Thoracic aorta (tissue), 2 donors: ENCODE data around the gene KRTAP10-4. TPM values are rescaled to one million over a fixed set of nuclear protein-coding genes. Genes with fewer than 3 reads are reported as not detected.
"Not testable (repeated sequence)": the region's sequence is repeated elsewhere in the genome, so short reads cannot be mapped to it uniquely, and the experiment has no call there.

ENCODE experiments used
- ATAC-seq: fragments of 150-250 bp; one replicate; pipeline ENCODE4 v1.8.0; 2017; ENCODE audit warnings: low read depth; ENCODE audit not compliant: insufficient number of reproducible peaks, low FRiP score
- DNase-seq: peaks from one replicate; pipeline ENCODE4 v3.0.0-alpha.2; 2020; ENCODE audit warnings: low spot score
- H3K27ac ChIP-seq, 2 donors: fragments of 200-600 bp; sonication (generic); 1 replicate in 1 of 2; 2 replicates in 1 of 2; pipeline ENCODE4 v1.5.1; 2016; ENCODE audit warnings: mild to moderate bottlenecking in 2 of 2, moderate library complexity in 2 of 2
- H3K27me3 ChIP-seq: fragments of 200-600 bp; sonication (generic); replicated peaks from 2 replicates; pipeline ENCODE4 v1.6.0; 2016; ENCODE audit warnings: mild to moderate bottlenecking; ENCODE audit not compliant: insufficient read depth
- H3K36me3 ChIP-seq: fragments of 200-600 bp; sonication (generic); one replicate; pipeline ENCODE4 v1.5.1; 2016
- H3K4me1 ChIP-seq, 2 donors: fragments of 200-600 bp; sonication (generic); 1 replicate in 1 of 2; 2 replicates in 1 of 2; pipeline versions ENCODE4 v1.5.1 to v1.6.0; 2016; ENCODE audit warnings: low read depth in 2 of 2, mild to moderate bottlenecking in 1 of 2; ENCODE audit not compliant: control insufficient read depth in 1 of 2
- H3K4me3 ChIP-seq: fragments of 200-600 bp; sonication (generic); 2 replicates; pipeline ENCODE4 v1.5.1; 2016; ENCODE audit warnings: mild to moderate bottlenecking
- H3K9me3 ChIP-seq: fragments of 200-600 bp; sonication (generic); 2 replicates; pipeline ENCODE4 v1.5.1; 2016
- CTCF ChIP-seq: fragments of 200-600 bp; sonication (generic); IDR thresholded peaks from one replicate; pipeline ENCODE4 v1.5.1; 2019; ENCODE audit warnings: antibody characterized with exemption
- total RNA-seq, 2 donors: library from RNA; depleted of rRNA; stranded (reverse); fragments of >200 nt; gene quantifications; one replicate each; pipeline versions ENCODE4 v1.1.0 to v1.2.3, GENCODE V29; 2016

KRTAP10-4 gene
- total RNA-seq, 2 donors from 2014 or later: not detected

GRCh38 chr21:44544566-44544965, 29.0 kb upstream of the KRTAP10-4 start:
- DNase-seq: no peak
- Histone ChIP-seq H3K4me1 (no peaks in the 10 kb centered on the region), H3K27me3 (no peaks in the 10 kb centered on the region), H3K4me3 (no peak overlapping the region), H3K9me3 (no peaks in the 10 kb centered on the region), H3K36me3 (no peaks in the 10 kb centered on the region), H3K27ac (no peak overlapping the region)
- no peak for ATAC-seq
- no peak for TF ChIP-seq CTCF

- no peaks in the 10 kb centered on the region for H3K36me3 ChIP-seq
- ATAC-seq (no peak), DNase-seq (no peak)
- no peak overlapping the region for H3K27ac ChIP-seq
- TF ChIP-seq CTCF: no peak
- no peaks in the 10 kb centered on the region for H3K4me1 ChIP-seq
- no peak overlapping the region for H3K4me3 ChIP-seq
- no peaks in the 10 kb centered on the region for H3K27me3 ChIP-seq
- H3K9me3 ChIP-seq: no peaks in the 10 kb centered on the region
Measured at GRCh38 chr21:44547656-44548331, 25.7 kb upstream of the KRTAP10-4 start.

DNA sequence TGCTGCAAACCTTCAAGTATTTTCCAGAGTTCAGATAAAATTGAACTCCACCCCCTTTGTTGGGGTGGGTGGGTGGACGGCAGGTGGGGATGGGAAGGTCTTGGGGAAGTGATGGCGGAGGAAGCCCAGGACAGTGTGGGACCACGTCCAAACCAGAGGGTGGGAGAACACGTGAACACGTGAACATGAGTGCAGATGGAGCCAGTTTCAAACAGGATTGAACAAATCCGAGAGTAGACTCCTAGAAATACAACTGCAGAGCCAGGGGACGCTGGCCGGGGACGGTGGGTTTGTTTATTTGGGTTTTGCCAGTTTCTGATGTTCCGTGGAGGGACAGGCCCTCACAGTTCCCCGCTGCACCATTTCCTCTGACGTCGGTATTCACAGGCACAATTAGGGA, 25.1 kb upstream of the KRTAP10-4 start:
- Histone ChIP-seq H3K27me3 (no peaks in the 10 kb centered on the region), H3K4me3 (no peak overlapping the region), H3K36me3 (no peaks in the 10 kb centered on the region), H3K27ac (no peak overlapping the region), H3K4me1 (no peaks in the 10 kb centered on the region), H3K9me3 (no peaks in the 10 kb centered on the region)
- ATAC-seq (no peak), DNase-seq (no peak)
- no peak for TF ChIP-seq CTCF

GRCh38 chr21:44548922-44549321, 24.6 kb upstream of the KRTAP10-4 start:
- DNase-seq (no peak), ATAC-seq (no peak)
- H3K9me3 ChIP-seq: no peaks in the 10 kb centered on the region
- no peaks in the 10 kb centered on the region for H3K36me3 ChIP-seq
- TF ChIP-seq CTCF: no peak
- H3K27me3 ChIP-seq: no peaks in the 10 kb centered on the region
- no peaks in the 10 kb centered on the region for H3K4me1 ChIP-seq
- H3K27ac ChIP-seq: no peak overlapping the region
- H3K4me3 ChIP-seq: no peak overlapping the region

GRCh38 chr21:44549525-44550211, 23.9 kb upstream of the KRTAP10-4 start:
- no peak overlapping the region for H3K27ac ChIP-seq
- no peaks in the 10 kb centered on the region for H3K36me3 ChIP-seq
- ATAC-seq (no peak), DNase-seq (no peak)
- no peak overlapping the region for H3K4me3 ChIP-seq
- no peaks in the 10 kb centered on the region for H3K4me1 ChIP-seq
- no peaks in the 10 kb centered on the region for H3K9me3 ChIP-seq
- no peaks in the 10 kb centered on the region for H3K27me3 ChIP-seq
- TF ChIP-seq CTCF: no peak

DNA sequence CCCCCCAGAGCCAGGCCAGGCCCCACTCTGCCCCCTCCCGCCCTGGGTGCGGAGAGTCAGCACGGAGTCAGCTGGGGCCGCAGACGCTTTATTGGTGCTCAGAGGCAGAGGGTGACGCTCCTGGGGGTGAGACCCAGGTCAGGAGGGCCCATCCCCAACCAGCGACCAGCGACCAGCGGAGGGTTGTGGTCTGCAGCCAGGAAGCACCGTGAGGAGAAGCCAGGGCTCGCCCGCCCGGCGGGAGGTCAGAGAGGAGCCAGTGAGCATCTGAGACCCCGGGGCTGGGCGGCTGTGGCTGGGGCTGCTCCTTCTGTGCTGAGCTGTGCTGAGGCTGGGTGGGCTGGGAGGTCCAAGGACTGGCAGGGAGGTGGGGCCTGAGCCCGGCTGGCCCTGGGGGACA, 23.2 kb upstream of the KRTAP10-4 start:
- not testable (repeated sequence) for ATAC-seq, H3K4me1 ChIP-seq, DNase-seq, H3K9me3 ChIP-seq, H3K27me3 ChIP-seq, H3K4me3 ChIP-seq, H3K27ac ChIP-seq, H3K36me3 ChIP-seq
